OCI-LY7 (cell line): ENCODE measurements around the gene FIGLA. TPM values are rescaled to one million over a fixed set of nuclear protein-coding genes. Genes with fewer than 3 reads are reported as not detected.

Source experiments
- BruUV-seq: library from RNA; stranded (reverse); fragments of 400-500 nt; replicated peaks from 2 replicates; lab custom pipeline; 2021; lab: Mats Ljungman, UMichigan
- CTCF ChIA-PET: fragments of 300-600 bp; sonication (Branson Sonifier 250); formaldehyde crosslinking; loops from one replicate; lab custom pipeline; 2022; ENCODE audit warnings: antibody characterized with exemption; ENCODE audit not compliant: unreplicated experiment; lab: Charles Lee
- POLR2A ChIA-PET: fragments of 300-600 bp; sonication (Branson Sonifier 250); formaldehyde crosslinking; loops from one replicate; lab custom pipeline; 2022; ENCODE audit warnings: antibody characterized with exemption; lab: Charles Lee
- DNase-seq: peaks from one replicate; pipeline ENCODE4 v3.0.0-alpha.2; 2015; ENCODE audit warnings: low spot score
- H2AFZ ChIP-seq: fragments of 200-600 bp; sonication (generic), shearing (Covaris generic); 2 replicates; pipeline ENCODE4 v1.6.1; 2014; ENCODE audit warnings: mild to moderate bottlenecking, antibody characterized with exemption, low read length, moderate library complexity
- H3K27ac ChIP-seq: fragments of 200-600 bp; sonication (generic); 2 replicates; pipeline ENCODE4 v1.5.1; 2014; ENCODE audit warnings: mixed run types, low read depth, mild to moderate bottlenecking, moderate library complexity, low read length, inconsistent platforms; ENCODE audit not compliant: poor library complexity, severe bottlenecking
- H3K36me3 ChIP-seq: fragments of 200-600 bp; sonication (generic); 2 replicates; pipeline ENCODE4 v1.6.1; 2014; ENCODE audit warnings: mild to moderate bottlenecking, antibody characterized with exemption, low read length, moderate library complexity, mixed read lengths; ENCODE audit not compliant: insufficient read depth
- H3K4me1 ChIP-seq: fragments of 200-600 bp; sonication (generic); 2 replicates; pipeline ENCODE4 v1.5.1; 2014; ENCODE audit warnings: mild to moderate bottlenecking, low read length; ENCODE audit not compliant: insufficient read depth, poor library complexity, severe bottlenecking
- H3K4me2 ChIP-seq: fragments of 200-600 bp; sonication (generic); 2 replicates; pipeline ENCODE4 v1.6.1; 2014; ENCODE audit warnings: mild to moderate bottlenecking, low read length
- H3K4me3 ChIP-seq: fragments of 200-600 bp; sonication (generic); 2 replicates; pipeline ENCODE4 v1.5.1; 2014; ENCODE audit warnings: mild to moderate bottlenecking, low read depth, low read length; ENCODE audit not compliant: poor library complexity, severe bottlenecking
- H3K79me2 ChIP-seq: fragments of 200-600 bp; sonication (generic); 2 replicates; pipeline ENCODE4 v1.6.1; 2016; ENCODE audit warnings: low read depth, mild to moderate bottlenecking, low read length, moderate library complexity, mixed read lengths; ENCODE audit not compliant: insufficient read depth
- H3K9me2 ChIP-seq: fragments of 200-600 bp; sonication (generic); 2 replicates; pipeline ENCODE4 v1.6.1; 2016; ENCODE audit warnings: mild to moderate bottlenecking, low read length, mixed read lengths; ENCODE audit not compliant: insufficient read depth
- H3K9me3 ChIP-seq: fragments of 200-600 bp; sonication (generic); 2 replicates; pipeline ENCODE4 v1.6.1; 2014; ENCODE audit warnings: mild to moderate bottlenecking, mixed run types, low read length, mixed read lengths
- H4K20me1 ChIP-seq: fragments of 200-600 bp; sonication (generic); 2 replicates; pipeline ENCODE4 v1.6.1; 2014; ENCODE audit warnings: mild to moderate bottlenecking, antibody characterized with exemption, low read length, moderate library complexity, mixed read lengths; ENCODE audit not compliant: insufficient read depth
- CTCF ChIP-seq: fragments of 200-600 bp; sonication (generic); conservative IDR thresholded peaks from 2 replicates; pipeline ENCODE4 v1.5.1; 2014; ENCODE audit warnings: mild to moderate bottlenecking, antibody characterized with exemption, low read length, moderate library complexity, mixed read lengths
- EZH2phosphoT487 ChIP-seq: fragments of 200-600 bp; sonication (generic); IDR thresholded peaks from 2 replicates; pipeline ENCODE4 v1.6.1; 2018; ENCODE audit warnings: low read depth, borderline replicate concordance, mild to moderate bottlenecking, mixed run types, antibody characterized with exemption, low read length, moderate library complexity, mixed read lengths
- intact Hi-C: fragments of 100-400 bp; cut with micrococcal nuclease; formaldehyde crosslinking; loops from one replicate; pipeline ENCODE4 v1.10.0; 2022; ENCODE audit not compliant: unreplicated experiment
- total RNA-seq, 2 experiments: library from RNA; depleted of rRNA in 1 of 2; stranded (reverse); fragments of >200 nt in 1 of 2; shearing (Covaris generic) in 1 of 2; gene quantifications; 2 replicates each; pipeline ENCODE4 v1.2.3, GENCODE V29; 2014 to 2022

The FIGLA gene
- total RNA-seq, 2 experiments from 2014 or later = not detected

- peak; percentile 20 for DNase-seq
- intact Hi-C loops = no loop called here
- H3K79me2 ChIP-seq = no peaks in the 10 kb centered on the region
- no peaks in the 10 kb centered on the region for H3K36me3 ChIP-seq
- TF ChIP-seq EZH2phosphoT487 (no peak), CTCF (peak; percentile 69)
- no peaks in the 10 kb centered on the region for H4K20me1 ChIP-seq
- ChIA-PET POLR2A (interaction anchor here (0.7 kb wide), 2 partner anchors 8 to 408 kb away, joined by 3 to 4 read pairs; no protein-coding TSS in a partner anchor), CTCF (no interaction called here)
- H3K27ac ChIP-seq = no peak overlapping the region
- no peaks in the 10 kb centered on the region for H3K9me2 ChIP-seq
- H3K4me1 ChIP-seq = no peaks in the 10 kb centered on the region
- BruUV-seq = no TSS peak
- no peaks in the 10 kb centered on the region for H3K9me3 ChIP-seq
- no peak overlapping the region for H3K4me2 ChIP-seq
- no peak overlapping the region for H2AFZ ChIP-seq
- no peak overlapping the region for H3K4me3 ChIP-seq
These were observed 5.1 kb downstream of the FIGLA start for GRCh38 chr2:70785137-70785911.

- no peaks in the 10 kb centered on the region for H3K36me3 ChIP-seq
- H3K9me2 ChIP-seq = no peaks in the 10 kb centered on the region
- no peak overlapping the region for H3K4me3 ChIP-seq
- H3K9me3 ChIP-seq = no peaks in the 10 kb centered on the region
- no peak overlapping the region for H3K27ac ChIP-seq
- no peak for DNase-seq
- no peak overlapping the region for H3K4me2 ChIP-seq
- intact Hi-C loops = no loop called here
- no peaks in the 10 kb centered on the region for H4K20me1 ChIP-seq
- H3K79me2 ChIP-seq = no peaks in the 10 kb centered on the region
- no peak for TF ChIP-seq CTCF
- no peak for TF ChIP-seq EZH2phosphoT487
- H3K4me1 ChIP-seq = no peaks in the 10 kb centered on the region
- no TSS peak for BruUV-seq
- H2AFZ ChIP-seq = no peak overlapping the region
- ChIA-PET POLR2A (interaction anchor here (0.6 kb wide), 2 partner anchors 101 to 1429 kb away, joined by 3 to 5 read pairs; no protein-coding TSS in a partner anchor), CTCF (no interaction called here)
These were observed 6.1 kb downstream of the FIGLA start for GRCh38 chr2:70784320-70784719.
